Keratinocyte (primary cell): Measurements from ENCODE around the gene PRKN.

Source experiments
- EZH2 ChIP-seq: IDR thresholded peaks from one replicate; pipeline ENCODE4 v1.6.1; 2012; ENCODE audit warnings: inconsistent platforms, mild to moderate bottlenecking, low read length, moderate library complexity
- TF ChIP-seq, protein P1 (sequence below), 3 experiments: IDR thresholded peaks in 1 of 3; conservative IDR thresholded peaks in 1 of 3; optimal IDR thresholded peaks in 1 of 3; 2 replicates in 2 of 3; 3 replicates in 1 of 3; pipeline versions ENCODE3 to v1.5.1; 2011; ENCODE audit warnings: low read length in 3 of 3, mild to moderate bottlenecking in 3 of 3, moderate library complexity in 2 of 3, control low read depth in 1 of 3, inconsistent platforms in 1 of 3; ENCODE audit not compliant: insufficient read depth in 2 of 3; ENCODE audit errors: extremely low read depth in 1 of 3

DNA sequence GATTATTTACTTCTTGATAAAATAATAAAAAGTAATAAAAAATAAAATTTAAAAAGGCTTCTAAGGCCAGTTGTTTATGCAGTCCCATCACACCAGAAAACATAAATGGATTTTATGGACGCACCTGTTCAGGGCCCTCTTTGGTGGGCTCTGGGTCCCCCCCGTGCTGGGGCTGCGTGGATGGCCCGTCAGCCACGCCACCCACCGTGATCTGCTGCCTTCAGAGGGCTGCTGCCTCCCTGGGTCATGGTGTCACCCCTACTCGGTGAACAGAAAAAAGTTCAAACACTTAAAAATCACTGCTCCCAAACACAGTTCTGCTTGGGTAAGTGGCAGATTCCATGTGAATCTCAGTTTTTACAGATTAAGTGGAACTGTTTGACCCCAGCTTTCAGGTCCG lies 1006.1 kb downstream of the PRKN start:
- TF ChIP-seq, protein P1, sequence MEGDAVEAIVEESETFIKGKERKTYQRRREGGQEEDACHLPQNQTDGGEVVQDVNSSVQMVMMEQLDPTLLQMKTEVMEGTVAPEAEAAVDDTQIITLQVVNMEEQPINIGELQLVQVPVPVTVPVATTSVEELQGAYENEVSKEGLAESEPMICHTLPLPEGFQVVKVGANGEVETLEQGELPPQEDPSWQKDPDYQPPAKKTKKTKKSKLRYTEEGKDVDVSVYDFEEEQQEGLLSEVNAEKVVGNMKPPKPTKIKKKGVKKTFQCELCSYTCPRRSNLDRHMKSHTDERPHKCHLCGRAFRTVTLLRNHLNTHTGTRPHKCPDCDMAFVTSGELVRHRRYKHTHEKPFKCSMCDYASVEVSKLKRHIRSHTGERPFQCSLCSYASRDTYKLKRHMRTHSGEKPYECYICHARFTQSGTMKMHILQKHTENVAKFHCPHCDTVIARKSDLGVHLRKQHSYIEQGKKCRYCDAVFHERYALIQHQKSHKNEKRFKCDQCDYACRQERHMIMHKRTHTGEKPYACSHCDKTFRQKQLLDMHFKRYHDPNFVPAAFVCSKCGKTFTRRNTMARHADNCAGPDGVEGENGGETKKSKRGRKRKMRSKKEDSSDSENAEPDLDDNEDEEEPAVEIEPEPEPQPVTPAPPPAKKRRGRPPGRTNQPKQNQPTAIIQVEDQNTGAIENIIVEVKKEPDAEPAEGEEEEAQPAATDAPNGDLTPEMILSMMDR (optimal IDR thresholded peaks at IDR 0.05 in 1 of 3, IDR thresholded peaks at IDR 0.05 in 1 of 3, conservative IDR thresholded peaks at IDR 0.05 in 1 of 3; ENCODE audit: extremely low read depth in 1 of 3, insufficient read depth in 2 of 3, low read length in 3 of 3) = no peak
- TF ChIP-seq EZH2 = no peak
